Measurements from ENCODE around the gene ALOX5. TPM values are rescaled to one million over a fixed set of nuclear protein-coding genes. Genes with fewer than 3 reads are reported as not detected.

ALOX5 gene
- total RNA-seq, 1 experiment from 2014 or later = 3.4 TPM

- no peak for TF ChIP-seq ETV6 (CRISPR knock-in tag; IDR thresholded peaks at IDR 0.05)
- TF ChIP-seq MLX (CRISPR knock-in tag; IDR thresholded peaks at IDR 0.05) = no peak
- no peak for TF ChIP-seq FOXJ3 (CRISPR knock-in tag; IDR thresholded peaks at IDR 0.05; ENCODE audit: borderline replicate concordance)
- no peak for TF ChIP-seq NFATC4 (CRISPR knock-in tag; IDR thresholded peaks at IDR 0.05)
- no peak for TF ChIP-seq RELA (CRISPR knock-in tag; IDR thresholded peaks at IDR 0.05; ENCODE audit: borderline replicate concordance)
- TF ChIP-seq FOXK1 (CRISPR knock-in tag; IDR thresholded peaks at IDR 0.05) = no peak
- TF ChIP-seq ZNF219 (CRISPR knock-in tag; IDR thresholded peaks at IDR 0.05; ENCODE audit: borderline replicate concordance) = no peak
- no peak for TF ChIP-seq NR2C2 (CRISPR knock-in tag; IDR thresholded peaks at IDR 0.05)
- TF ChIP-seq OVOL2 (CRISPR knock-in tag; IDR thresholded peaks at IDR 0.05; ENCODE audit: borderline replicate concordance) = no peak
- TF ChIP-seq SMAD3 (CRISPR knock-in tag; IDR thresholded peaks at IDR 0.05; ENCODE audit: borderline replicate concordance) = no peak
- no peak for TF ChIP-seq CTCF (IDR thresholded peaks at IDR 0.05)
- no peak for TF ChIP-seq IRF2 (CRISPR knock-in tag; IDR thresholded peaks at IDR 0.05; ENCODE audit: borderline replicate concordance, low read depth)
- ChIA-PET CTCF (no interaction called here), POLR2A (interaction anchor here (0.6 kb wide), 1 partner anchor 441 kb away, joined by 3 read pairs; no protein-coding TSS in a partner anchor)
- no peaks in the 10 kb centered on the region for H3K36me3 Mint-ChIP-seq
- ATAC-seq (no peak), DNase-seq (ENCODE audit: low spot score) (no peak)
- H3K4me1 Mint-ChIP-seq = peaks cover 38% of the 10 kb centered on the region
- H3K4me3 Mint-ChIP-seq = no peak overlapping the region
- 0 out of 2 replicates have a peak overlapping the region, but pooled peaks have one; percentile 70 for H3K27ac Mint-ChIP-seq
- H3K9me3 Mint-ChIP-seq = peaks cover 3% of the 10 kb centered on the region
- H3K27me3 Mint-ChIP-seq (ENCODE audit: low read depth) = peaks cover 3% of the 10 kb centered on the region; the same call in 1 of the 2 replicates
Observed at GRCh38 chr10:45409782-45410181, 35.8 kb downstream of the ALOX5 start.

- no peak overlapping the region; the same call in 1 of the 2 replicates for H3K27ac Mint-ChIP-seq
- TF ChIP-seq HMGA2 (CRISPR knock-in tag; IDR thresholded peaks at IDR 0.05) = no peak
- no peak for TF ChIP-seq TCF7 (CRISPR knock-in tag; IDR thresholded peaks at IDR 0.05; ENCODE audit: low read depth)
- no peak for TF ChIP-seq ZNF232 (CRISPR knock-in tag; IDR thresholded peaks at IDR 0.05)
- no peak for TF ChIP-seq GABPB1 (CRISPR knock-in tag; IDR thresholded peaks at IDR 0.05)
- TF ChIP-seq AFF4 (CRISPR knock-in tag; IDR thresholded peaks at IDR 0.05; ENCODE audit: borderline replicate concordance) = no peak
- TF ChIP-seq MXD4 (CRISPR knock-in tag; IDR thresholded peaks at IDR 0.05; ENCODE audit: borderline replicate concordance) = no peak
- TF ChIP-seq CREB1 (CRISPR knock-in tag; IDR thresholded peaks at IDR 0.05) = no peak
- no peak for TF ChIP-seq ESRRA (CRISPR knock-in tag; IDR thresholded peaks at IDR 0.05; ENCODE audit: borderline replicate concordance)
- no peak for TF ChIP-seq ZNF396 (CRISPR knock-in tag; IDR thresholded peaks at IDR 0.05; ENCODE audit: borderline replicate concordance)
- H3K27me3 Mint-ChIP-seq (ENCODE audit: low read depth) = peaks cover 5% of the 10 kb centered on the region; the same call in 1 of the 2 replicates
- CTCF ChIA-PET = no interaction called here
- no peaks in the 10 kb centered on the region for H3K36me3 Mint-ChIP-seq
- no peak overlapping the region for H3K4me3 Mint-ChIP-seq
- ATAC-seq (no peak), DNase-seq (ENCODE audit: low spot score) (no peak)
- H3K9me3 Mint-ChIP-seq = peaks cover 3% of the 10 kb centered on the region
- POLR2A ChIA-PET = interaction anchor here (0.6 kb wide), 1 partner anchor 442 kb away, joined by 3 read pairs; no protein-coding TSS in a partner anchor
- peaks cover 38% of the 10 kb centered on the region for H3K4me1 Mint-ChIP-seq
Observed at GRCh38 chr10:45410489-45410806, 36.4 kb downstream of the ALOX5 start.

Data from WTC11 (cell line).